LHCN-M2 (cell line): ENCODE data around the gene MAST3. TPM values are rescaled to one million over a fixed set of nuclear protein-coding genes. Genes with fewer than 3 reads are reported as not detected.

Source experiments
- DNase-seq: peaks from one replicate; pipeline ENCODE4 v3.0.0-alpha.2; 2012; ENCODE audit warnings: low read depth
- total RNA-seq: library from RNA; depleted of rRNA; stranded (reverse); fragments of >200 nt; gene quantifications from 2 replicates; pipeline ENCODE4 v1.2.3, GENCODE V29; 2014

Gene MAST3
- total RNA-seq, 1 experiment from 2014 or later, result 2.2 TPM

DNA sequence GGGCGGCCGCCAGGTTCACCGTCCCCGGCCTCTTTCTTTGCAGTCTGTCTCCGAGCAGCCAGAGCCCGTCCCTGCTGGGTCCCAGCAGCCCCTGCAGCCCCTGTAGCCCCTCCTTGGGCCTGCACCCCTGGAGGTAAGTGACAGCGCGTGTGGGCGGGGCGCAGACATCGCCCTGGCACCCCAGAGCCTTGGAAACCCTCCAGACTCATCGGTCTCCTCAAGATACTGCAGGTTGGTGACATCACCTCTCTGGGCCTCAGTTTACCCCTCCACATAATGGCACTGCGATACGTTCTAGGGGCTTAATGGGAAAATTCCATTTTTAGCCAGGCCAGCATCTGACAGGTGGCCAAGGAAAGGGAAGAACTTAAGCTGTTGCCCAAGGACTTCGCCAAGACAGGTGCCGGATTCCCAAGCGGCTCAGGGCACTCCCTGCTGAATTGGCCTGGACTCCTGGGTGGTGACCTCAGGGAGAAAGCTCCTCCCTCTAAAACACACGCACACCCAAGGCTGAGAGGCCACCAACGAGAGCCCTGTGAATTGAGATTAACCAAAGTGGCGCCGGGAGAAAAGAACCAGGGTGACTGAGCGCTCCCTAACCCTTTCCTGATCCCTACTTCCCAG, 13.1 kb downstream of the MAST3 start:
- no peak for DNase-seq

DNA sequence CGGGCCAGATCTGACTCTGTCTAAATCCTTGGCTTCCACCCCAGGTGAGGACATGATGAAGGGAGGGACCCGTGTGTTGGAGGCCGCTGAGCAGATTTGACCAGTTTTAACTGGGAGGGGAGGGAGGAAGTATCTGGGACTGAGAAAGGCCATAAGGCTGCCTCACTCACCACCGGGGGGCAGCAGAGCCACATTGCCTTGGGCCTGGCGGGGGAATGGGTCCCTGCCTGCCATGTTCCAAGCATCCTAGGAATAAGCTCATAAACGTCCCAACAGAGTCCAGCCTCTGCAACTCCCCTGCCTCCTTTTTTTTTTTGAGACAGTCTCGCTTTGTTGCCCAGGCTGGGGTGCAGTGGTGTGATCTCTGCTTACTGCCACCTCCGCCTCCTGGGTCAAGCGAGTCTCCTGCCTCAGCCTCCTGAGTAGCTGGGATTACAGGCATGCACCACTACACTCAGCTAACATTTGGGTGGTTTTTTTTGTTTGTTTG, 15.5 kb downstream of the MAST3 start:
- DNase-seq, result peak; percentile 70

DNA sequence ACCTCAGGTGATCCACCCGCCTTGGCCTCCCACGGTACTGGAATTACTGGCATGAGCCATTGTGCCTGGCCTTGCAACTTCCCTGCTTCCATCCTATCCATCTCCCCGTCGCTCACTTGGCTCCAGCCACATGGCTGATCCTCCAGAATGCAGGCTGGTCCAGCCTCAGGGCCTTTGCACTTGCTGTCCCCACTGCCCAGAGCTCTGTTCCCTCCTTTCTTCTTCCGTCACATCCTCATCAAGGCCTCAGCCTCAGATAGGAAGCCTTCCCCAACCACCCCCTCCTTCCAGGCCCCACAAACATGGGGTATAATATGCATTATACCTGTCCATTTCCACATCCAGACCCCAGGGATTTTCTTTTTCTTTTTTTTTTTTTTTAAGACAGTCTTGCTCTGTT, 16.2 kb downstream of the MAST3 start:
- no peak for DNase-seq

DNA sequence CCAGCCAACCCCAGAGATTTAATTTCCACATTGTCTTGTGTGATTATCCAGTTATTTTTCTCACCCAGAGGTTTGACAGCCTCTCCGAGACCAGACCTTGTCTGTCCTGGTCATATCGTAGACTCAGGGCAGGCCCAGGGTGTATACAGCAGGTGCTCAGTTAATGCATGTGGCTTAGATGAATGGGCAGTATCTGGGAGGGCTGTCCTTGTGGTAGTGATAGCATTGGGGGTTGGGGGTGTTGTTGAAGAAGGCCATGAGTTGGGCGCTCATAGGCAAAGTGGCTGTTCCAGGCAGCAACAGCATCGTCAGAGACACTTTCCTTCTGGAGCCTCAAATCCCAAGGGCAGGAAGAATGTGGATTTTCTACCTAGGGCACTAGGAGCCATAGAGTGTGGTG, 16.9 kb downstream of the MAST3 start:
- DNase-seq, result no peak

DNA sequence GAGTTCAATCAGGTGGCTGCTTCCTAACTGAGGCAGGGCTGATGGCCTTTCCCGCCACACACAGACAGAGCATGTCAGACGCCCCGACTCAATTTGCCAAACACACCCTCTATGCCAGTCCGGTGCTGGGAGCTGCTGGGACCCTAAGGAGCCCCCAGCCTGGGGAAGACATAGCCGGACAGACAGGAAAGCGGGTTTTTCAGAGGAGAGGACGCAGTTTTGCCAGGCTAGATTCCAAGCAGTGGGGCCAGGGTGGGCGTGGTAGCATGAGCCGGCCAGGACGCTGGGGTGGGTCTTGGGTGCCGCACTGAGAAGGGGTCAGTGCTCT, 19.8 kb downstream of the MAST3 start:
- DNase-seq, result no peak

DNA sequence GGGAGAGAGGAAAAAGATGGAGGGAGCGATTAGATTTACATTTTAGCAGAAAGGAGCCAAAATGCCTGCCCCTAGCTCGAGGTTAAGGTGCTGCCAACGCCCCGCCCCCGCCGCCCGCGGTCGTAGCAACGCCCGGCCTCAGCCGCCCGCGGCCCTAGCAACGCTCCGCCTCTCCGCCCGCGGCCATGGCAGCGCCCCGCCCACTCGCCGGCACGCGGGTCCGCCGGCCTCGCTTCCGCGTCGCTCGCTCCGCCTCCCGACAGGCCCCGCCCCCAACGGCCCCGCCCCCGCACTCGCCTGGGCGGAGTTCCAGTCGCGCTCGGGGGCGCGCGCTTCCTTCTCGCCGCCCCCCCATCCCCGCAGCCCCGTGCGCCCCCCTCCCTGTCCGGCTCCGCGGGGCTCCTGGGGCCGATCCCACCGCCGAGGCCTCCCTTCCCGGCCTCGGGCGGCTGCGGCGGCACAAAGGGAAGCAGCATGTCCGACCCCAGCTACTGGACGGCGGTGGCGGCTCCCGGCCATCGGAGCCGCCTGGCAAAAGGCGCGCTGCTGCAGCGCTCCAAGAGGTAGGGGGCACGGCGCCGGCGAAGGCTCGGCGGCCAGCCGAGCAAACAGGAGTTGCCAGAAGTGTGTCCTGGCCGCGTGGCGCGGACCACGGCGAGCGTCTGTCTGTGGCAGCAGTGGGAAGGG, 20.3 kb downstream of the MAST3 start:
- DNase-seq, result peak; percentile 76

DNA sequence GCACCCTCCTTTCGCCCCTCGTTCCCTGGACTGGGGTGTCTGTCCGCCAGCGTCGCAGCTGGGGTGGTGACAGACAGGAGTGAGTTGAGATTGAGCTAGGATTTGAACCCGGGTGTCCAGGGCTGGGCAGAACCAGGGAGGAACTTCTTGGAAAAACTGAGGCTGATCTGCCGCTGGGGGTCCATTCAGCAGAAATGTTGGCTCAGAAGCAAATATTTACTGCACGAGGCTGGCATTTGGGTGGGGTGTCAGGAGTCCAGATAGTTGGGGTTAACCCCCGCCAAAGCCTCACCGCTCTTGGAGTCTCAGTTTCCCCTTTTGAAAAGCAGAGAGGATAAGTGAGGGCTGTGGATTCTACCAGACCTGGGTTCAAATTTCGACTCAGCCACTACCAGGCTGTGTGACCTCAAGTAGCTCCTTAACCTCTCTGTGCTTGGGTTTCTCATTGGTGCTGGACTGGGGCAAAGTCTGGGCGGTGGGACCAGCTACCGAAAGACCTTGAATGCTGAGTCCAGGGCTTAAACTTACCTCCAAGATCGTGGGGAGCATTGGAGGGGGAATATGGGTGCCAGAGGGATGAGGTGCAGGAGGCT, 20.9 kb downstream of the MAST3 start:
- DNase-seq, result no peak

DNA sequence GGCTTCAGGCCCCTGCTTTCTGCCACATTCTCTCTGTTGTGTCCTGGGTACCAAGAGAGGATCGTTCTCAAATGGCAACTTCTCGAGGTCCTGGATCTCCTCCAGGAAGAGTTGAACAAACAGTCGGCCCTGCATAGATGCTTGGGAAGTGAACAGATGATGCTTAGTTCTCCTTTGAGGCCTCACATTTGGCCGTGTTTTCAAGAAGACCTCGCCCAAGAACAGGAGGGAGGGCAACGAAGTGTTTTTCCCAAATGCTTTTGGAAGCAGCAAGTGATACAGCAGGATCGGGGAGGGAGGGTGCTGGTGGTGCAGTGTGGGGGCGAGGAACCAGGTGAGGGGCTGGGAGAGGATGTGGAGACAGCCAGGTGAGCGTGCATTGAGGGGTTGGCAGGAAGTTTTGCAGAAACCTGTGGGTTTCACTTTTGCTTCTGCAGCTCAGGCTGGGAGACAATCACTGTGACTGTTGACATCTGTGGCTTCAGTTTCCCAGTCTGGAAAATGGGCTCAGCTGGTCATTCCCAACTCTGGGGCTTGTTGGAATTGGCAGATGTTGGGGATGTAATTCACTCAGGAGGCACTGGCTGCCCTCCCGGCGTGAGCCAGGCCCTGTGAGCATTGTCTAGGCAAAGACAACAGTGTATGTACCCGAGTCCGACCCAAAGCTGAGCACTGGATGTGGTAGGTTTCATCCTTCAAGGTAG, 21.6 kb downstream of the MAST3 start:
- no peak for DNase-seq

DNA sequence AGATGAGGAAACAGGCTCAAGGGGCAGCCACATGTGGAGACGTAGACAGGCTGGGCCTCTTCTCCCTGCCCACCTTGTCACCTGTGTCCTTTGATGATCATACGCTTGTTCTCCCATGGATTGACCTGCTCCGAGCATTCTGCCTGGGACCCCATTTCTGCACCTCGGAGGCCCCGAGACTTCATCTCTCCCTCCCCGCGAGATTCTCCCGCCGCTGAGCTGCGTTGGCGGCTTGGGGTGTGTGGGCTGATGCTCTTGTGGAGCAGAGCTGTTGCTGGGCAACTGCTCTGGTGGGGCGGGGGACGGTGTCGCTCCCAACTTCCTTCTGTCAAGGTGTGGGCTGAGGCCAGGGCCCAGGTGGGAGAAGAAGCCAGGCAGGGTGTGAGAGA, 22.1 kb downstream of the MAST3 start:
- DNase-seq, result no peak

DNA sequence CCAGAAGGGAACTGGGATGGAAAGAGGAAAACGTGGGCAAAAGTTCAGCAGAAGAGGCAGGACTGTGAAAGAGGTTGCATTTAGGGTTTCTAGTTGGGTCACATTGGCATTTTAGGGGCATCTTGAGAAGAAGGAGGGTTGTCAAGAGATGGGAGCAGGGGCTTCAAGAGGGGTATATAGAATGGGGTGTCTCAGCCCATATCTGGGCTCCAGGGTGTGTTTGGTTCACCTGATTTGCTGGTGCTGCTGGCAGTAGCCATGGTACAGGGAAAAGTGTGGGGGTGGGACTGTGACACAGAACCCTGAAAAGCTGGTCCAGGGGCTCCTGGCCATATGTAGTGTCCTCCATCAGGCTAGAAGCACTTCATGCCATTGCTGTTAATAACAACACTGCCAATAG, 22.5 kb downstream of the MAST3 start:
- no peak for DNase-seq

DNA sequence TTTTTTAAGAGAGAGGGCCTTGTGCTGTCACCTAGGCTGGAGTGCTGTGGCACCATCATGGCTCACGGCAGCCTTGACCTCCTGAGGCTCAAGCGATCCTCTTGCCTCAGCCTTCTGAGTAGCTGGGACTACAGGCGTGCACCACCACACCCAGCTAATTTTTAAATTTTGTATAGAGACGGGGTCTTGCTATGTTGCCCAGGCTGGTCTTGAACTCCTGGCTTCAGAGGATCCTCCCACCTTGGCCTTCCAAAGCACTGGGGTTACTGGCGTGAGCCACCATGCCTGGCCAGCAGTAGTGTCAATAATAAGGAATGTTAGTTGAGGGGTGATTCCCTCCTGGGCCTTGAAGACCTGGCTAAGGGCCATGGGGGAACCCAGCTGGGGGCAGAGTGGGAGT, 23.6 kb downstream of the MAST3 start:
- no peak for DNase-seq

DNA sequence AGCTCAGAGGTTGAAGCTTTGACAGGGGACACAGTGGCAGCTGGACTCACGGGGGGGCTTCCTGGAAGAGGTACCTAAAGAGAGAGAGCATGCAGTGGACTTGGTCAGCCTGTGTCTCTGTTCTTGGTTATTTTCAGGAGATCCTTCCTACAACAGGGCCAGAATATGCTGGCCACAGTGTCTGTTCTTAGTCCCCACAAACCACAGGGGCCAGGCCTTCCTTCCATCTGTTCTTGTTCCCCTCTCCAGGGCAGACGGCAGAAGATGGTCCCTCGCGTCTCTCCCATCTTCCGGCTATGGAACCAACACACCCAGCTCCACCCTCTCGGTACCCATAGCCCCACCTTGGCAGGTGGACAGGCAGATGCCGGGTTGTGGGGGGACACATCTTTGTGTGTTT, 24.8 kb downstream of the MAST3 start:
- no peak for DNase-seq

DNA sequence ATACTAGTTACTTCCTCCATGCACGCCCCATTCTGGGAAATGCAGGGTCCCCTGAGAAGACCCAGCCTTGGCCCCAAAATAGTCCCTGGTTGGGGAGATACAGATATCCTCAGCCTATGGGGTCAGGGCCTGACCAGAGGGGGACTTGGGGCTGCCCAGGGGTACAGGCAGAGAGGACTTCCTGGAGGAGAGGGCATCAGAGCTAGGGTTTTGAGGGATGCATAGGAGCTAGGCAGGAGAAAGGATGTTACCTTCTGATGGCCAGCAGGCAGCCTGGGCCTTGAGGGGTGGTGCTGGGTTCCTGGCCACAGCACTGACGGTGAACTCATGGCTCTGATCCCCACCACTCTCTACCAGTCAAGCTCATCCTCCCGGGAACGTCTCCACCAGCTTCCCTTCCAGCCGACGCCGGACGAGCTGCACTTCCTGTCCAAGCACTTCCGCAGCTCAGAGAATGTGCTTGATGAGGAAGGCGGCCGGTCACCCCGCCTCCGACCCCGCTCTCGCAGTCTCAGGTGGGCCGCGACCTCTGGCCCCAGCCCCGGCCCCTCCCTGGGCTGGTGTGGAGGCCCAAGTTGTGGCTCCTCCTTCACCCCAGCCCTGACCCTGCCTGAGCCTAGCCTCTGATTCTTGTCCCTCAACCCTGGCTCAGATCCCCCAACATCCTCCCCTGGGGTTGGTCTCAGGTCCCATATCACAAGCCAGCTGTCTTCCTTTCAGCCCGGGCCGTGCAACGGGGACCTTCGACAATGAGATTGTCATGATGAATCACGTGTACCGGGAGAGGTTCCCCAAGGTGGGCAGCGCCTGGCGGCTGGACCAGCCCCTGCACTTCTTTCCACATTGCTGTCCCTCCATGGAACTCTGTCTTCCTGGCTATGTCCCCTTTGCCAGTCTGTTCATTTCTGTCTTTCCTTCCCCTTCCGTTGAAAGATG, 25.6 kb downstream of the MAST3 start:
- DNase-seq, result no peak

DNA sequence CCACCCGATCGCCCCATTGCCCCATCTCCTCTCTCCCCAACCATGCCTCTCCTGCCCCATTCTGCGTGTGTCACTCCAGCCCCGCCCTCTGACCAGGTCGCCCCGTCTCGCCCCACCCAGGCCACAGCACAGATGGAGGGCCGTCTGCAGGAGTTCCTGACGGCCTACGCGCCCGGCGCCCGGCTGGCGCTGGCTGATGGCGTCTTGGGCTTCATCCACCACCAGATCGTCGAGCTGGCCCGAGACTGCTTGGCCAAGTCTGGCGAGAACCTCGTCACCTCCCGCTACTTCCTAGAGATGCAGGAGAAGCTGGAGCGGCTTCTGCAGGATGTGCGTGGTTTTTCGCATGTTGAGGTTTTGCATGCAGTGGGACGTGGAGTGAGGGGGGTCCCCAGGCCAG, 26.2 kb downstream of the MAST3 start:
- DNase-seq, result no peak

DNA sequence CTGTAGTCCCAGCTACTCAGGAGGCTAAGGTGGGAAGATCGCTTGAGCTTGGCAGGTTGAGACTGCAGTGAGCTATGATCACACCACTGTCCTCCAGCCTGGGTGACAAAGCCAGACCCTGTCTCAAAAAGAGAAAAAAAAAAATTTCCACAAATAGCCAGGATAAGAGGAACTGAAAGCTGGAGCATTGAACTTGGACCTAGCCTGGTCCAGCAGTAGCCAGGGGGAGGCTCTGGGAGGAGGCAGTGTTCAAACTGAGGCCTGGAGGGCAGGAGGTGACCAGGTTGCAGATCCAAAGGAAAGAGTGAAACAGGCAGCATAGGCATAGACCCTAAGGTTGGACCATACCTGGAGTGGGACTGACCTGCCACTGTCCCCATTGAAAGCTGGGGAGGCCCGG, 28.5 kb downstream of the MAST3 start:
- DNase-seq, result no peak

DNA sequence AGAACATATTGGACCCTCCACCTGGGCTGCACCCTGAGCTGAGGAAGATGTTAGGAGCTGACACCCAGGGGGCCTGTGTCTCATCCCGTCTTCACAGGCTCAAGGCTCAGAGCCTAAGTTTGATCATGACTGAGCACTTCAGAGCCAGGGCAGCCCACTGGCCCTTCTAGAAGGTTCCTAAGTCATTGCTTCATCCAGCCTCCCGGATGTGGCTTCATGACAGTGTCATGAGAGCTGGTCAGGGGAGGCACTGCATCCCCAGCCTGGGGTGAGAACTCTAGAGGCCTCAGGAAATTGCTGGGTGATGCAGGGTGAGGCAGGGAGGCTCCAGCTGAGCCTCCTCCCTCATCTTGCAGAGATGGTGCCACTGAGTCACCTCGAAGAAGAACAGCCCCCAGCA, 30.5 kb downstream of the MAST3 start:
- DNase-seq, result peak; percentile 41

DNA sequence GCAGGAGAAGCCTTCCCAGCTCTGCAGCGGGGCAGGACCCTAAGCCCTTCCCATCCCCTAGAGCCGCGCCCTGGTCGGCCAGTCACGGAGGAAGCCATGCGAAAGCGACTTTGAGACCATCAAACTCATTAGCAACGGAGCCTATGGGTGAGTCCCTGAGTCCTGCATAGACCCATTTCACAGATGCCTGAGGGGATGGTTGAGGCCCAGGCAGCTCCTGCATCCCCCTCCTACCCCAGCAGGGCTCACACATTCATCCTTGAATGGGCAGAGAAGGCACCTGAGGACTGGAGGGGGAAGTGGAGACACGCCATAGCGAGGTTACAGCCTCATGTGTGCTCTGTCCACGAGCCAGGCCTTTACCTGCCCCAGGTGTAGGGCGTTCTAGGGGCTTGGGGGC, 31.2 kb downstream of the MAST3 start:
- DNase-seq, result no peak

DNA sequence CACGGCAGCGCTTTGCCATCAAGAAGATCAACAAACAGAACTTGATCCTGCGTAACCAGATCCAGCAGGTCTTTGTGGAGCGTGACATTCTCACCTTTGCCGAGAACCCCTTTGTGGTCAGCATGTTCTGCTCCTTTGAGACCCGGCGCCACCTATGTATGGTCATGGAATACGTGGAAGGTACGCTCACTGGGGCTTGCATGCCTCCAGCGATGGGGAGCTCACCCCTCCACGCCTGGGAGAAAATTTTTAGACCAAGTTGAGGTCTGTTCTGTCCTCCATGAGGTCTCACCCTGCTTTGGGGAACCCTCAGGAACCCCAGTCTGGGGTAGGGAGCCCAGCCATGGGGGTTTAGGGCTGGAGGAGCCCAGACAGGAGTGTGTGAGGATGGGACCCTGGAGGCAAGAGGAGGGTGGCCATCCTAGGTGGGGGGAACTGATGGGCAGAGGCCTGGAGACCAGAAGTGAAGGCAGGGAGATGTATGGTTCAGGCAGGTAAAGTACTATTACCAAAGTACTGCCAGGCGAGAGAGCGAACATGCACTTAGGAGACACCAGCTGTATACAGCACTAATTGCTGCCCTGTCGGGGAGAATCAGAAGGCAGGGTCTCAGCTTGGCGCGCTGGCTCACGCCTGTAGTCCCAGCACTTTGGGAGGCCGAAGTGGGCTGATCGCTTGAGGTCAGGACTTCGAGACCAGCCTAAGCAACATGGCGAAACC, 33.1 kb downstream of the MAST3 start:
- DNase-seq, result no peak

DNA sequence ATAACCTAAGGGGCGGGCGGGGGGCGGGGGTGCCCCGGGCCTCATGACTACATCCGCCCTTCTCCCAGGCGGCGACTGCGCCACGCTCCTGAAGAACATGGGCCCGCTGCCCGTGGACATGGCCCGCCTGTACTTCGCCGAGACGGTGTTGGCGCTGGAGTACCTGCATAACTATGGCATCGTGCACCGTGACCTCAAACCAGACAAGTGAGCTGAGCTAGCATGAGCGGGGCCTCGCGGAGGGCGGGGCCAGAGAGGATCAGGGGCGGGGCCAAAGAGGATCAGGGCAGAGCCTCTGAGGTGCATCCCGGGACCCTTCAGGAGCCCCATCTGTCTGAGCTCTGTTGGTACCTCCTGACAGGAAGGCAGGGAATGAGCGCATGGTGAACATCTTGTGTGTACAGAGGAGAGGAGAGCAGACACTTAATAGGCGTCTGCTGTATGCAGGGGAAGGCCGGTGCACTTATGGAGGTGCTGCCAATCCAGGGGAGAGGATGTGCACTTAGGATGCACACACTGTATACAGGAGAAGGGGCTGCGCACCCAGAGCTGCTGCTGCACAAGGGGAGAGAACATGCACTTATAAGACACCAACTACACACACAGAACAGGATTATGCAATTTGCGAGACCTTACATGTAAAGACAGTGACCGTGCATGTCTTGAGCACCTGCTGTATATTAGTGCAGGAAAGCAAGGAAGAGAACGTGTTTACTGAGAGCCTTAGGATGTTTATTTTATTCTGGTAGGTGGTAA, 34.4 kb downstream of the MAST3 start:
- peak; percentile 15 for DNase-seq
